ENCODE results near the gene MAGI1.

MAGI1 gene

GRCh38 chr3:66073464-66074141 is 34.9 kb upstream of the MAGI1 start:
- Histone ChIP-seq H3K27me3 (ENCODE audit: insufficient read depth, low read depth) (no peaks in the 10 kb centered on the region), H3K27ac (no peak overlapping the region), H3K36me3 (ENCODE audit: insufficient read depth) (no peaks in the 10 kb centered on the region), H3K4me2 (no peak overlapping the region), H3K4me3 (IDR thresholded peaks at IDR 0.05; ENCODE audit: insufficient read depth, low read depth, low read length) (no peak overlapping the region), H4K20me1 (ENCODE audit: insufficient read depth) (no peaks in the 10 kb centered on the region), H2AFZ (ENCODE audit: low read depth) (no peak overlapping the region), H3K9ac (no peak overlapping the region), H3K4me1 (ENCODE audit: low read depth, poor library complexity, severe bottlenecking) (no peaks in the 10 kb centered on the region), H3K79me2 (ENCODE audit: insufficient read depth, low read depth) (no peaks in the 10 kb centered on the region)
- no peak for TF ChIP-seq CTCF (conservative IDR thresholded peaks at IDR 0.05; ENCODE audit: low read depth, low read length)

- Histone ChIP-seq H3K79me2 (ENCODE audit: insufficient read depth, low read depth) (no peaks in the 10 kb centered on the region), H3K4me3 (IDR thresholded peaks at IDR 0.05; ENCODE audit: insufficient read depth, low read depth, low read length) (no peak overlapping the region), H3K9ac (no peak overlapping the region), H4K20me1 (ENCODE audit: insufficient read depth) (no peaks in the 10 kb centered on the region), H3K36me3 (ENCODE audit: insufficient read depth) (no peaks in the 10 kb centered on the region), H3K4me1 (ENCODE audit: low read depth, poor library complexity, severe bottlenecking) (no peaks in the 10 kb centered on the region), H3K4me2 (no peak overlapping the region), H3K27me3 (ENCODE audit: insufficient read depth, low read depth) (no peaks in the 10 kb centered on the region), H2AFZ (ENCODE audit: low read depth) (no peak overlapping the region), H3K27ac (no peak overlapping the region)
- no peak for TF ChIP-seq CTCF (conservative IDR thresholded peaks at IDR 0.05; ENCODE audit: low read depth, low read length)
Measured at GRCh38 chr3:66068255-66068654, 29.5 kb upstream of the MAGI1 start.

- no peaks in the 10 kb centered on the region for H4K20me1 ChIP-seq (ENCODE audit: insufficient read depth)
Measured at GRCh38 chr3:66066963-66067617, 28.4 kb upstream of the MAGI1 start.

GRCh38 chr3:66055289-66055688 is 16.6 kb upstream of the MAGI1 start:
- Histone ChIP-seq H3K27me3 (ENCODE audit: insufficient read depth, low read depth) (no peaks in the 10 kb centered on the region), H3K4me1 (ENCODE audit: low read depth, poor library complexity, severe bottlenecking) (no peaks in the 10 kb centered on the region), H3K79me2 (ENCODE audit: insufficient read depth, low read depth) (no peaks in the 10 kb centered on the region), H3K4me3 (IDR thresholded peaks at IDR 0.05; ENCODE audit: insufficient read depth, low read depth, low read length) (no peak overlapping the region), H3K9ac (no peak overlapping the region), H3K27ac (no peak overlapping the region), H2AFZ (ENCODE audit: low read depth) (no peak overlapping the region), H4K20me1 (ENCODE audit: insufficient read depth) (no peaks in the 10 kb centered on the region), H3K36me3 (ENCODE audit: insufficient read depth) (no peaks in the 10 kb centered on the region), H3K4me2 (no peak overlapping the region)
- no peak for TF ChIP-seq CTCF (conservative IDR thresholded peaks at IDR 0.05; ENCODE audit: low read depth, low read length)

More at GRCh38 chr3:66066963-66067617, 28.4 kb upstream of the MAGI1 start:
- Histone ChIP-seq H3K27me3 (ENCODE audit: insufficient read depth, low read depth) (no peaks in the 10 kb centered on the region), H2AFZ (ENCODE audit: low read depth) (no peak overlapping the region), H3K27ac (no peak overlapping the region), H3K4me1 (ENCODE audit: low read depth, poor library complexity, severe bottlenecking) (no peaks in the 10 kb centered on the region), H3K4me3 (IDR thresholded peaks at IDR 0.05; ENCODE audit: insufficient read depth, low read depth, low read length) (no peak overlapping the region), H3K36me3 (ENCODE audit: insufficient read depth) (no peaks in the 10 kb centered on the region), H3K79me2 (ENCODE audit: insufficient read depth, low read depth) (no peaks in the 10 kb centered on the region), H3K9ac (no peak overlapping the region), H3K4me2 (no peak overlapping the region)
- no peak for TF ChIP-seq CTCF (conservative IDR thresholded peaks at IDR 0.05; ENCODE audit: low read depth, low read length)
